Middle frontal gyrus (tissue), 1 donor: ENCODE measurements around the gene THSD4.
A peak's percentile ranks its signal among the peaks of the same experiment; 100 is the strongest.

Experiments
- DNase-seq: peaks from one replicate; pipeline ENCODE4 v3.0.0-alpha.2; 2015; ENCODE audit warnings: low spot score; ENCODE audit errors: extremely low spot score

The THSD4 gene

DNA sequence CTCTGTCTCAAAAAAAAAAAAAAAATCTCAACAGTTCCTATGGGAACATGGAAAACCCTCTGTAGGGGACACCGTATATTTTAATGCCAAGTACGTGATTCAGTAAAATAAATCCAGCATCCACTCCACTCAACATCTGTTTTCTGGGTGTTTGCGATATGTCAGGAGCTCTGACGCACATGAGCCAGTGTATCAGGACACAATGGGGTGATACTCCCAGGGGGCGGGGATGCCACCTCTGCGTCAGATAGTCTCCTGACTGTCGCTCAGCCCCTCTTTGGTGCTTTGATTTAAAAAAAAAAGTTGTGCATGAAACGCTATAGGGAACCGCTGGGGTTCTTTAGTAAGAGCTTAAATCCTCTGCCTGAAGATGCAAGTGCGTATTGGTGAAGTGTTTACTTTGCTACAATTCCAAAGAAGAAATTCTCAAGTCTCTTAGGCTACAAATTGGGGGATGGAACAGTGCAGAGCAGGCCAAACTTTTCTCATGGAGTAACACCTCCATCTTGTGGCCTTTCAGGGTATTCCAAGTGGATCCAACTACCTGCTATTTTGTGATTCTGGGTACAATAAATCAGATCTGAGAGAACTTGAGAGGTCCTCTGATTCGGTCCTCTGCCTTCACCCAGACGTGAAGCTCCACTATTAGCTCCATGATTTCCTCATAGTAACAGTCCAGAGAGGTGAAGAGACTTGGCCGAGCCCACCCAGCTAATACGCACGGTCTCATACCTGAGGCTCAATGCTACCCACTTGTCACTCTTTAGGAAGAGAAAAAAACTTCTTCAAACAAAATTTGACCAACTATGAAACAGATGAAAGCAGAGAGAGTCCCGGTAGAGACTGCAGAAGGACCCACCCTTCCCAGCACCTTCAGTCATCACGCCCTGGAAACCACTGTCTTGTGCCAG, 685.8 kb downstream of the THSD4 start:
- peak; percentile 69 for DNase-seq

DNA sequence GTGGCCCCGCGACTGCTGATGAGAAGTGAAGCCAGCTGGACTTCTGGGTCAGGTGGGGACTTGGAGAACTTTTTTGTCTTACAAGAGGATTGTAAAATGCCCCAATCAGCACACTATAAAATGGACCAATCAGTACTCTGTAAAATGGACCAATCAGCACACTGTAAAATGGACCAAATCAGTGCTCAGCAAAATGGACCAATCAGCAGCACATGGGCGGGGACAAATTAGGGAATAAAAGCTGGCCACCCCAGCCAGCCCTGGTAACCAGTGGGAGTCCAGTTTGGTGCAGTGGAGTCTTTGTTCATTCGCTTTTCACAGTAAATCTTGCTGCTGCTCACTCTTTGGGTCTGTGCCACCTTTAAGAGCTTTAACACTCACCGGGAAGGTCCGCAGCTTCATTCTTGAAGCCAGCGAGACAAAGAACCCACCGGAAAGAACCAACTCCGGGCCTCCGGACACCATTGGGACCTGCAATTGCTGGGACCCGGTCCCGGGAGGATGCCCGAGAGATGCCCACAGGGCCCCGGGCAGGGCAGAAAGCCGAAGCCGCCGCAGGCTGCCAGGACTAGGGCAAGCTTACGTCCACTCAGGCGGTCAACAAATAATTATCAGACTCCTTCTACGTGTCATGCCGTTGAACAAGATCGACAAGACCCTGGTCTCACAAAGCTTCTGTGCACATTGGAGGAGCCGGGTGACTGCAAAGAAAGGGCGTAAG, 686.8 kb downstream of the THSD4 start:
- DNase-seq: no peak

DNA sequence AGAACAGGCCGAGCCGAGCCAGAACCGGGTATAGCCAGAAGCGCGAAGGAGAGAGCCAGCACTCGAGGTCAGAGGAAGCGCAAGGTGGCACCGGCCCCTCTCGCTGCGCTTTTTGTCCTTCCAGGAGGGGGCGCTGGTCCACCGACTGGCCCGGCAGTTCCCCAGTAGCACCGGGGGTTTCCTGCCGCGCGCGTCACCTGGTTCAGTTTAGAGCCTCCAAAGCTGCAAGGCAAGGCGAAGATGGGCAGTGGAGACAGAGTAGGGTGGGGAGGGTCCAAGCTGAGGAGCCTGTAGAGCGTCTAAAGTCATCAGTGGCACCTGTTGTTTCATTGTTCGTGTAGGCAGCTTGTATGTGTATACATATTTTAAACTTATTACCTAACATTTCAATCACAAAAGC, 687.5 kb downstream of the THSD4 start:
- DNase-seq: no peak

DNA sequence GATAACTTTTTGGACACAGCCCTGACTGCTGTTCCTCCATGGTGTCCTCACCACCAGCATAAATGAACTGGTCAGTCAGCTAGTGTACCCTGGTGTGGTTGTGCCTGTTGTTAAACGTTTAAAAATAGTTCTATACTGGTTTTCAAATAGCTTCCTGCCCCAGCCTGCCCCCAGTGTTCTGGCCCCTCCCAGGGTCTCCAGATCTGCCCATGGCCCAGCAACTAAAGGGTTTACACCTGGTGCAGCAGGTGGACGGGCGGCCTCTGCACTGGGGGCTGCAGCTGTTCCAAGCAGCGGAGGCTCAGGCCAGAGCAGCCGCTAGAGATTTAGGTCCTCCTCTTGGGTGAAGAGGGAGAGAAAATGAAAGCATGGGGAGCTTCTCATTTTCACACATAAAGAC, 689.0 kb downstream of the THSD4 start:
- no peak for DNase-seq

DNA sequence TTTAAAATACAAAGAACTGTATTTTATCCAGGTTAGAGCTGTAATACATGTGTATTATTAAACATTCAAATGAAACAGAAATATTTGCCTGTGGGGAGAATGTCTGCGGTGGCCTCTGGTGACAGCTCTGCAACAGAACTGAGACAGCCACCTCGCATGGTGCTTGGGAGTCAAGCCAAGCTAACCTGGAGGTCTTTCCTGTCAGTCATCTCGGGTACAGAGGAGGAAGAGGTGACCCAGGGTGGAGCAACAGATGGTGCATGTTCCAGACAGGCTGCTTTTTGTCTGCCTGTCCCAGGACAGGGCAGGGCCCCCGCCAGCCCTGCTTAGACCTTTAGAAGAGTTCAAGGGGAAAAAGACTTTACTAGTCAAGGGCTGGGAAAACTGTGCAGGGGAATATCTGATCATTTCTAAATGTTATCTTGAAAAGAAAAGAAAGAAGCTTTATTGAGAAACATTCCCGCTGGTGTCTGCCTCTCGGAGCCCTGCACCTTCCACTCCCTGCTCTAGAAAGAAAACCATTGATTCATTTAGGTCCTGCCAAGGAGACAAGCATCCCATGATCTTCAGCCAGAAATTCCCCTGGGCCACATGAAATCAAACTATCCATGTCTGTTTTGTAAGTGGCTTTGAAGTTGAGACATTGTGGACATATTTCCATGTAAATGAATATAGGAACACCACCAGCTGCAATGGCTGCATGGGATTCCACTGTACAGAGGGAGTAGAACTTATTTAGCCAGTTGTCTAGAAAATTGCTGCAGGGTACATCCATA, 689.6 kb downstream of the THSD4 start:
- DNase-seq: no peak

DNA sequence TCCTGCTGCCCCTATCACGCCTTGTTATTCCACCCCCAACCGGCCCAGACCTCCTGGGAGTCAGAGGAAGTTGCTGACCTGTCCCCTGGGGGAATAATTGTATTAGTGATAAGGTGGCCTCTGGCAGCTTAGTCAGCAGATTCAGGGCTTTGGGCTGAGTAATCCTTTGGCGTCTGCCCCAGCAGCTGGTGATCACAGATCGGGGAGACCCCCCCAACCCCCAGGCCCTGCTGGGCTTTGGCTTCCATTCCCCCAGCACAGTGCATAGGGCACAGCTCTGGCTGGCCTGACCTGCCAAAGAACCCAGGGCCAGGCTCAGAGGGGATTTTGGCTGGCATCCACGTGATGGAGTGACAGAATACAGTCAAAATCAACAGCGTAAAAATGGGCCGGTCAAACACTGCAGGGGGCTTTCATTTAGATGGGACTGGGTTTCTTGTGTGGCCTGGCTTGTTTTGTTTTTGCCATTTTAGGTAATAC, 691.2 kb downstream of the THSD4 start:
- DNase-seq: no peak

DNA sequence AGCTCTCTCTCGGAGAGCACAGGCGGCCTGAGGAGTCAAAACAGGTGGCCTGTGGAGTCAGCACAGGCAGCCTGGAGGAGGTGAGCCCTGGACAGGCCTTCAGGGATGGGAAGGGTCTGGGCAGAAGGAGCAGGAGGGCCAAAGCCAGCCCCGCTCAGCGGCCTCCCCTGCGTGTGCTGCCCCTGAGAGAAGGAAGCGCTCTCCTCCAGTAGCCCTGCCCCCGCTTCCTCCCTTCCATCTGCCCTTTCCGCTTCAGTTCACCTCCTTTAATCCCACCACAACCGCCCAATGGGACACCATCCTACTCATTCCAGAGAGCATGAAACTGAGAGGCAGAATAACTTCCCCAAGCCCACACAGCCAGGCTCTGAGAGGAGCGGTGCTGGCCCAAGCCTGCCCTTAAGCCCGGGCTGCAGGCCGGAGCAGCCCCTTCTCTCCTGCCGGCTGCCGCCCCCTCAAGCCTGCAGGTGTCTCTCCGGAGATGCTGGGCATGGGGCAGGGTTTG, 691.9 kb downstream of the THSD4 start:
- DNase-seq: no peak

DNA sequence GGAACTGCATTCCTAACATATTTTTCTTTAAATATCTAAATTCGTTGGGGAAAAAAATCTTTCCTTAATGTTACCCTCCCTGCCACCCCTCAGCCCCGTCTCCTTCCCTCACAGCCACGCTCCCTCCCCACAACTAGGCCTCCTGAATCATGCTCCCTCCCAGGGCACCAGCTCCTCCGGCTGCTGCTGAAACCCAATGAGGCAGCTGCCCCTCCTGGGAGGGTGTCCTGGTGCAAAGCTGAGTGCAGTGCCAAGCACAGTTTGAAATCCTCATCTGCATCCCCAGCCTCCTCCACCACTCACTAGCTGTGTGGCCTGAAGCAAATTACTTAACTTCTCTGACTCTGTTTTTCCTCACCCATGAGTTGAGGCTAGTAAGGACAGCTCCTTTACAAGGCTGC, 692.4 kb downstream of the THSD4 start:
- DNase-seq: no peak

DNA sequence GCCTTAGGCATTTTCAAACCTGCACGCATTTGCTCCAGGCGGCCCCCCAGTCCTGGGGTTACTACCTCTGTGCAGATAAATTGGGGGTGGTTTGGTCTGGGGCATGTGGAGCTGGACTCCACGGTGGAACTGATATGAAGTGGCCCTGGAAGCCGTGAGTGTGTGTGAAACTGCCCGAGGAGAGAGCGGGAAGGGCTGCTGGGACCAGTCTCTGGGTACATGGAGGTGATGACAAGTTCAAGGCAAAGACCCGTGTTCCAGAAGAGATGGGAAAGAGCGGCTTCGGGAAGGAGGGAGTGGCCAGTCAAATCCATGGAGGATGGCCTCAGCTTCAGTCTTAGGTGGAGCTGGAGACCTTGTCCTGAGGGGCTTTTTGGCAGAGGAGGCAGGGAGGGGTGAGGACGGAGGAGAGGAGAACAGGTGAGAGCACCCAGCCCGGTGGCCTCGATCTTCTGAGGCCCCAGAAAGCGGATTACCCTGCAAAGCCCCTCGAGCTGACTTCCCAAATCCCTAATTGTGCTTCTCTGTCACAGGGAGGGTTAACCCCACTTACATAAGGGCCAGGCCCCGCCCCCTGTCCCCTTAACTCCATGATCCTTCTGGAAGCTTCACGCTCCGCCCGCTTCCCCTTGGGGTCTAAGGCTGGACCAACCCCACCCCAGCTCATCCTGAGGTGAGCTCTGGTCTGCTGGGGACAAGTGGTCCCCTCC, 693.2 kb downstream of the THSD4 start:
- DNase-seq: no peak

DNA sequence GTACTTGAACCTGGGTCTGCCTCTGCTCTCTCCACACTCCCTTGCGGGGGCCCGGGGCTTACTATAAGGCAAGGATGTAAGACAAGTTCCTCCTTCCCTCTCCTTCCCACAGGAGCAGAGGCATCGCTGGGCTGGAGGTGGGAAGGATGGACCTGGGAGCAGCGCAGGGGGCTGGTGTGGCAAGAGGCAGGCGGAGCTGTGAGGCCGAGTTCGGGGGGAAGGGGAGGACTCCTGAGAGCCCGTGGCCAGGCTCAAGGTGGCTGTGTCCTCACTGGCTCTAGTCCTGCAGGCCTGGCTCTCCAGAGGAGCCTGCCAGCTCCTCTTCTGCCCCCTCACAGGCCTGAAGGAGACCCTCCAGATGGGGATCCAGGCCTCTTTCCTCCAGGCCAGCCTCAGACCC, 694.1 kb downstream of the THSD4 start:
- no peak for DNase-seq

DNA sequence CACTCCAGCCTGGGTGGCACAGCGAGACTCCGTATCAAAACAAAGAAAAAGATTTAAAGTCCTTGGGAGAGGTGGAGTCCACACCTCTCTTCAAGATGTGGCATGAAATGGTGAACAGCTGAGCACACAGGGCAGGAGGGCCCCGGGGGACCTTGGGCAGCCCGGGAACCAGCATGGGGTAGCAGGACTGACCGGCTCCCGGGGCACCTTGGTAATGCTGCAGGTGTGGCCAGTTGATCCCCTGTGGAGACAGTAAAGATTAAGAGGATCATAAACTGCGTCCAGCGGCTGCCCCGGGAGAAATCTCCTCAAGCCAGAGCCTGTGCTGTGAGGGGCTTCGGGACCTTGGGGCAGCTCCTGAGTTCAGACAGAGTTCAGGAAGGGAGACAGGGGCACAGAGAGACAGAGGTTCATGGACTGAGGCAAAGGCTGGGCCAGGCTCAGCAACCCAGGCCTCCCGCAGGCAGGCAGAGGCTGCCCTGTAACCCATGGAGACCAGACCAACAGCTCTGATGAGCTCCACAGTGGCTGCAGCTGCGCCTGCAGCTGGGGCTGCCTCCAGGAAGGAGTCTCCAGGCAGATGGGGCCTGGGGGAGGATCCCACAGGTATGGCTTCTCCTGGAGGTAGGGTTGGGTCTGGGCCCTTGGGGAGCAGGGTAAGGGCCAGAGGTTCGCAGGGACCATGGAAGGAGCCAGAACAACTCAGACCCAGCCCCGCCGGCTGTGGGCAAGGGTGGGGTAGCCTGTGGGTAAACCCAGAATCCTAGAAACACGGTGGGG, 695.2 kb downstream of the THSD4 start, which contains the start of gene NR2E3:
NR2E3 (plus strand) TSS at position 299 of the 780 bp plus-strand sequence; CDS start at position 489, 190 bp downstream.
- no peak for DNase-seq

DNA sequence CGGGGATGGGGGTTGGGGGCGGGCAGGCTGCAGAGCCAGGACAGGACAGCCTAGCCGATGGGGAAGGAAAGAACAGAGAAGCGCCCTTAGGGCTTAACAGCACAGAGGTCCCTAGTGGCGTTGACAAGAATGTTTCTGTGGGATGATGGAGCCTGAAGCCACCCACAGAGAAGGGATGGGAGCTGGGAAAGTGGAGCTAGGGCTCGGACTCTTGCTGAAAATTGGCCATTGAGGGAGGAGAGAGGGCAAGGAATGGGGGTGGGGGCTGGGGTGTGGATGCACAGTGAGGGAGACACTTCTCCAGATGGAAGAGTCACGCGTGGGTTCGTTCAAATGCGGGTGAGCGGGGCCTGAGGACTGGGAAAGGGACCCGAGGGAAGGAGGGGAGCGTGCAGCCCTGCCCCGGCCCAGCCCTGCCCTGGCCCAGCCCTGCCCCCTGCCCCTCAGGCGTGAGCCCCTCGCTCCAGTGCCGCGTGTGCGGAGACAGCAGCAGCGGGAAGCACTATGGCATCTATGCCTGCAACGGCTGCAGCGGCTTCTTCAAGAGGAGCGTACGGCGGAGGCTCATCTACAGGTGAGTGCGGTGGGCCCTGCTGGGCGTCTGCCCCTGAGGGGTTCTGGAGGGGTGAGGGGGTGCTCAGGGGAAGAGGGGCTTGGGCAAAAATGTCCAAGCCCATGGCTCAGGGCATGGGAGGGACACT, 695.9 kb downstream of the THSD4 start:
- DNase-seq: no peak

DNA sequence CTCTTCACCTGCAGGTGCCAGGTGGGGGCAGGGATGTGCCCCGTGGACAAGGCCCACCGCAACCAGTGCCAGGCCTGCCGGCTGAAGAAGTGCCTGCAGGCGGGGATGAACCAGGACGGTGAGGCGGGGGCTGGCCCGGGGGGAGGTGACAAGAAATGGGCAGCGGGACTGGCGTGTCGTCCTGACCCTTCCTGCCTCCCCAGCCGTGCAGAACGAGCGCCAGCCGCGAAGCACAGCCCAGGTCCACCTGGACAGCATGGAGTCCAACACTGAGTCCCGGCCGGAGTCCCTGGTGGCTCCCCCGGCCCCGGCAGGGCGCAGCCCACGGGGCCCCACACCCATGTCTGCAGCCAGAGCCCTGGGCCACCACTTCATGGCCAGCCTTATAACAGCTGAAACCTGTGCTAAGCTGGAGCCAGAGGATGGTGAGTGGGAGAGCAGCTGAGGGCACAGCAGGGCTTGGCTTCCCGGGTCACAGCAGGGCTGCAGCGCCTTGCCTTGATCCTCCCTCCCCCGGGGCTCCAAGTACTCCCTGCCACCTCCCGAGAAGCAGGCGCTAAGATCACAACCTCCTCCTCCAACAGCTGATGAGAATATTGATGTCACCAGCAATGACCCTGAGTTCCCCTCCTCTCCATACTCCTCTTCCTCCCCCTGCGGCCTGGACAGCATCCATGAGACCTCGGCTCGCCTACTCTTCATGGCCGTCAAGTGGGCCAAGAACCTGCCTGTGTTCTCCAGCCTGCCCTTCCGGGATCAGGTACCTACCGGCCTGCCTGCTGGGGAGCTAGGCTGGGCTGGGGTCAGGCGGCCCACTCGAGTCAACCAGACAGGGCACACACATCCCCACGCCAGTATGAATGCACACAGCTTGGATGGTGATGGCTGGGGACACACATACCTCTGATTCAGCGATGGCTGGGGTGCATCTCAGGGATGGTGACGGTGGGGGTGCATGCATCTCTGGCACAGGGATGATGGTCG, 696.8 kb downstream of the THSD4 start:
- no peak for DNase-seq

DNA sequence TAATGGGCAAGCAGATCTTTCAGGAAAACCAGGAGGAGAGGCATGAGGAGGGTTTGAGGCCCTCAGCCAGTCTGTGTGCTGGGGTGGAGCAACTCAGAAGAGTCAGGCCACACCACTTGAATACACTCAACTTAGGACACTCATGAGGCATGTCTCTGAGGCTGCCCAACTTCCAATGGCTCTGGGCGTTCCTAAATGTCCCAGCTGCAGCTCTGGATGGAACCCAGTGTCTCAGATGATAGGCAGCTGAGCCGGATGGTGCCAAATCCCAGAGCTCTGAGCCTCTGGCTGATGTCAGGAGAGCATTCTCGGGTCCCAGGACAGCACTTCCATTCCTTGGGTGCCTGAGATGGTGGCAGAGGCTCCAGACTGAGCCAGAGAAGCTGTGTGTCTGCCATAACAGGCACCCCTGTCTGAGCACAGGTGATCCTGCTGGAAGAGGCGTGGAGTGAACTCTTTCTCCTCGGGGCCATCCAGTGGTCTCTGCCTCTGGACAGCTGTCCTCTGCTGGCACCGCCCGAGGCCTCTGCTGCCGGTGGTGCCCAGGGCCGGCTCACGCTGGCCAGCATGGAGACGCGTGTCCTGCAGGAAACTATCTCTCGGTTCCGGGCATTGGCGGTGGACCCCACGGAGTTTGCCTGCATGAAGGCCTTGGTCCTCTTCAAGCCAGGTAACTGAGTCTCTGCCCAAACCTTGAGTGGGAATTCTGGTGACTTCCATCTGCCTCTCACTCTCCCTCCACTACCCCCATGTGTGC, 697.9 kb downstream of the THSD4 start:
- DNase-seq: no peak

DNA sequence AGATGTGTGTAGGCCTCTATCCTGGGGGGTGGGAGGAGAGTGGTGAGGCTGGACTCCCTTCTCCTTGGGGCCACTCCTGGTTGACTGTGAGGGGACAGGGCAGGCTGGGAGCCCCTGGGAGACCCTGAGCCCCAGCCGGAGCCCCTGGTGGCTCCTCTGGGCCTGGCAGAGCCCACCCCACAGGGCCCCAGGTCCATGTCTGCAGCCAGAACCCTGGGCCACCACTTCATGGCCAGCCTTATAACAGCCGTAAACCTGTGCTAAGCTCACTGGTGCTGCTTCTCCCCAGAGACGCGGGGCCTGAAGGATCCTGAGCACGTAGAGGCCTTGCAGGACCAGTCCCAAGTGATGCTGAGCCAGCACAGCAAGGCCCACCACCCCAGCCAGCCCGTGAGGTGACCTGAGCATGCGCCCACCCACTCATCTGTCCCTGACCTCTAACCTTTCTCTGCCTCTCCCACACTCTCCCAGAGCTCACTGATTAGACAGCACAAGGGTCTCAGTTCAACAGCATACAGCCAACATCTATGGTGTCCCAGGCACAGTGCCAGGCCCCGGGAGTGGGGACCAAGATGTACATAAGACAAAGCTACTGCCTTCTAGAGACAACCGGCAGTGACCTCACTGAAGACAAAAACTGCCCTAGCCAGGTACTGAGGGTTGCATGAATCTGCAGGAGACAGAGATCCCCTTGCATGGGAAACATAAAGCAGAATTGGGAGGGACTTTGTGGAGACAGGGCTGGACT, 698.6 kb downstream of the THSD4 start:
- DNase-seq: no peak

DNA sequence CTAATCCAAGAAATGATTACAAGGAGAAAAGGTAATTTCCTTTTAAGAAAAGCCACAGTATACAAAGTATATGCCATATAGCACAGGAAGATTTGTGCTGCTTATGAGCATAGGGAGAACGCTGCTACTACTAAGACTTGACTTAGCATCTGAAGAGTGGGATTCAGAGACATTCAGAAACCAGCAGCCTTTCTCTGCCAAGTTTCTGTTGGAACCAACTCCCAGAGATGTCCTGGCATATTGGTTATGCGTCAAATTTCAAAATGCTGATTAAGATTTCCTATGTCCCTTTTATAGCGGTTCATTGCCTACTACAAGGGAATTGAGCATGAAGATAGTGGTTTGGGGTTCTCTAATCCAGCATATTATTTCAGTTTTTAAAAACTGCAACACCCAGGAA, 700.0 kb downstream of the THSD4 start:
- DNase-seq: no peak

DNA sequence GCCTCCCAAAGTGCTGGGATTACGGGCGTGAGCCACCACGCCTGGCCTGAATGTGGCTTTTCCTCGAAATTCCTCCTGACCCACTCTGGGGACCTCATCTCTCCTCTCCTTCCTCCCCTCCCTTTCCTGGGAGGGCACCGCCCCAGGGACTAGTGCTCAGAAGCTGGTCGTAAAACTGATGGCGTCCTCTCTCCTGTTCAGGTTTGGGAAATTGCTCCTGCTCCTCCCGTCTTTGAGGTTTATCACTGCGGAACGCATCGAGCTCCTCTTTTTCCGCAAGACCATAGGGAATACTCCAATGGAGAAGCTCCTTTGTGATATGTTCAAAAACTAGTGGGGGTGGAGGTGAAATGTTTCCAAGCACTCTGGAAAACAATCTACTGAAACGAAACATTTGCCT, 702.1 kb downstream of the THSD4 start:
- no peak for DNase-seq
